H1 (cell line): ENCODE measurements around the gene GBA2. TPM values are rescaled to one million over a fixed set of nuclear protein-coding genes. Genes with fewer than 3 reads are reported as not detected.

Experiments used
- CTCF ChIA-PET: fragments of 300-600 bp; sonication (Branson Sonifier 250); formaldehyde crosslinking; loops from one replicate; lab custom pipeline; 2021; ENCODE audit not compliant: partially characterized antibody; lab: Charles Lee
- POLR2A ChIA-PET: fragments of 300-600 bp; sonication (Branson Sonifier 250); formaldehyde crosslinking; loops from one replicate; lab custom pipeline; 2021; ENCODE audit warnings: inconsistent platforms; ENCODE audit not compliant: partially characterized antibody; lab: Charles Lee
- DNase-seq, 2 experiments: peaks; one replicate each; pipeline versions ENCODE4 v3.0.0 to v3.0.0-alpha.2; 2010 to 2022; ENCODE audit warnings: low spot score in 2 of 2, low read depth in 1 of 2, mixed read lengths in 1 of 2
- FAIRE-seq: peaks from 2 replicates; lab custom pipeline; 2011; peaks lifted over from hg19 to GRCh38; lab: Jason Lieb, UNC
- H2AFZ ChIP-seq: 2 replicates; pipeline ENCODE4 v1.8.1; 2012; ENCODE audit warnings: low read length, inconsistent platforms
- H2AK5ac ChIP-seq: 2 replicates; pipeline ENCODE4 v1.6.1; 2013; ENCODE audit warnings: low read depth, low read length
- H2BK120ac ChIP-seq: replicated peaks from 2 replicates; pipeline ENCODE3; 2013; ENCODE audit warnings: low read depth, low read length, inconsistent platforms
- H2BK12ac ChIP-seq: 2 replicates; pipeline ENCODE4 v1.6.1; 2013; ENCODE audit warnings: low read depth, low read length
- H2BK15ac ChIP-seq: 2 replicates; pipeline ENCODE4 v1.6.1; 2013; ENCODE audit warnings: low read length
- H2BK20ac ChIP-seq: 2 replicates; pipeline ENCODE4 v1.6.1; 2013; ENCODE audit warnings: low read length
- H2BK5ac ChIP-seq: 2 replicates; pipeline ENCODE4 v1.6.1; 2013; ENCODE audit warnings: low read depth, low read length
- H3K14ac ChIP-seq: 2 replicates; pipeline ENCODE4 v1.6.1; 2013; ENCODE audit warnings: inconsistent platforms; ENCODE audit not compliant: insufficient read length
- H3K18ac ChIP-seq: 2 replicates; pipeline ENCODE4 v1.6.1; 2013; ENCODE audit warnings: low read length; ENCODE audit errors: extremely low read depth
- H3K23ac ChIP-seq: 2 replicates; pipeline ENCODE4 v1.6.1; 2013; ENCODE audit warnings: inconsistent platforms; ENCODE audit not compliant: insufficient read length
- H3K23me2 ChIP-seq: 2 replicates; pipeline ENCODE4 v1.6.1; 2013; ENCODE audit warnings: low read depth, low read length
- H3K27ac ChIP-seq: 2 replicates; pipeline ENCODE4 v1.6.1; 2011; ENCODE audit warnings: low read depth, low read length, inconsistent platforms
- H3K27me3 ChIP-seq, 4 experiments: replicated peaks in 1 of 4; 1 replicate in 1 of 4; 2 replicates in 3 of 4; pipeline versions ENCODE4 v1.6.1 to v1.8.1; 2011 to 2013; ENCODE audit warnings: low read length in 3 of 4, mild to moderate bottlenecking in 3 of 4, inconsistent platforms in 2 of 4, mixed read lengths in 2 of 4, moderate library complexity in 1 of 4; ENCODE audit not compliant: control insufficient read depth in 3 of 4, insufficient read depth in 3 of 4; ENCODE audit errors: extremely low read depth in 1 of 4
- H3K36me3 ChIP-seq, 4 experiments: 2 replicates each; pipeline versions ENCODE4 v1.6.1 to v1.8.1; 2011 to 2013; ENCODE audit warnings: mild to moderate bottlenecking in 4 of 4, low read length in 3 of 4, moderate library complexity in 2 of 4, control low read depth in 1 of 4, inconsistent platforms in 1 of 4; ENCODE audit not compliant: insufficient read depth in 4 of 4, control insufficient read depth in 2 of 4
- H3K4ac ChIP-seq: replicated peaks from 2 replicates; pipeline ENCODE3; 2013; ENCODE audit warnings: low read length, low read depth, mixed read lengths, inconsistent platforms; ENCODE audit not compliant: insufficient read length
- H3K4me1 ChIP-seq, 4 experiments: replicated peaks in 1 of 4; 1 replicate in 1 of 4; 2 replicates in 3 of 4; pipeline versions ENCODE4 v1.6.1 to v1.8.1; 2011 to 2013; ENCODE audit warnings: low read length in 3 of 4, inconsistent platforms in 2 of 4, mixed read lengths in 1 of 4; ENCODE audit not compliant: insufficient read depth in 4 of 4, control insufficient read depth in 3 of 4
- H3K4me2 ChIP-seq, 2 experiments: 2 replicates each; pipeline versions ENCODE4 v1.6.1 to v1.8.1; 2011 to 2013; ENCODE audit warnings: low read depth in 2 of 2, low read length in 2 of 2, control low read depth in 1 of 2, inconsistent platforms in 1 of 2, mild to moderate bottlenecking in 1 of 2; ENCODE audit not compliant: insufficient read depth in 1 of 2
- H3K4me3 ChIP-seq, 4 experiments: fragments of 200-600, 300-600 bp in 1 of 4; sonication (generic), shearing (Covaris generic), sonication (Bioruptor Twin) in 1 of 4; 2 replicates each; pipeline versions ENCODE4 v1.5.1 to v1.8.1; 2011 to 2016; ENCODE audit warnings: low read length in 4 of 4, low read depth in 3 of 4, control low read depth in 2 of 4, inconsistent platforms in 2 of 4, mild to moderate bottlenecking in 2 of 4, mixed read lengths in 1 of 4, moderate library complexity in 1 of 4; ENCODE audit not compliant: insufficient read depth in 2 of 4; ENCODE audit errors: extremely low read depth in 1 of 4
- H3K56ac ChIP-seq: replicated peaks from 2 replicates; pipeline ENCODE3; 2013; ENCODE audit warnings: low read depth, mild to moderate bottlenecking, mixed read lengths, low read length, inconsistent platforms; ENCODE audit not compliant: insufficient read length
- H3K79me1 ChIP-seq: 2 replicates; pipeline ENCODE4 v1.6.1; 2013; ENCODE audit warnings: low read depth, low read length, control low read depth
- H3K79me2 ChIP-seq, 2 experiments: 2 replicates each; pipeline versions ENCODE4 v1.6.1 to v1.8.1; 2012 to 2013; ENCODE audit warnings: low read length in 2 of 2, mild to moderate bottlenecking in 2 of 2, inconsistent platforms in 1 of 2; ENCODE audit not compliant: insufficient read depth in 2 of 2, control insufficient read depth in 1 of 2
- H3K9ac ChIP-seq, 4 experiments: replicated peaks in 1 of 4; 1 replicate in 1 of 4; 2 replicates in 3 of 4; pipeline versions ENCODE4 v1.6.1 to v1.8.1; 2011 to 2013; ENCODE audit warnings: low read depth in 3 of 4, low read length in 3 of 4, control low read depth in 2 of 4, mild to moderate bottlenecking in 2 of 4, moderate library complexity in 2 of 4, inconsistent platforms in 1 of 4; ENCODE audit errors: extremely low read depth in 1 of 4
- H3K9me3 ChIP-seq, 2 experiments: 2 replicates each; pipeline versions ENCODE4 v1.6.1 to v1.8.1; 2012 to 2013; ENCODE audit warnings: mild to moderate bottlenecking in 2 of 2, moderate library complexity in 2 of 2, control low read depth in 1 of 2, inconsistent platforms in 1 of 2, low read depth in 1 of 2, low read length in 1 of 2, mixed read lengths in 1 of 2; ENCODE audit not compliant: insufficient read depth in 2 of 2
- H4K20me1 ChIP-seq, 2 experiments: replicated peaks in 1 of 2; 2 replicates each; pipeline versions ENCODE3 to v1.8.1; 2011 to 2013; ENCODE audit warnings: inconsistent platforms in 2 of 2, low read length in 2 of 2, mild to moderate bottlenecking in 1 of 2; ENCODE audit not compliant: insufficient read depth in 2 of 2, control insufficient read depth in 1 of 2
- H4K5ac ChIP-seq: 2 replicates; pipeline ENCODE4 v1.6.1; 2013; ENCODE audit warnings: low read length, low read depth, mixed read lengths, inconsistent platforms; ENCODE audit not compliant: insufficient read length
- H4K8ac ChIP-seq: 2 replicates; pipeline ENCODE4 v1.8.0; 2013; ENCODE audit warnings: mild to moderate bottlenecking, moderate library complexity, low read length, inconsistent platforms; ENCODE audit not compliant: insufficient read depth; ENCODE audit errors: extremely low read depth
- H4K91ac ChIP-seq: replicated peaks from 2 replicates; pipeline ENCODE3; 2013; ENCODE audit warnings: low read length, mixed read lengths, inconsistent platforms; ENCODE audit not compliant: insufficient read length
- CHD2 ChIP-seq: IDR thresholded peaks from 2 replicates; pipeline ENCODE4 v1.6.1; 2012; ENCODE audit warnings: low read length, improper control_type of control experiment
- EZH2 ChIP-seq: fragments of 200-600 bp; sonication (generic); IDR thresholded peaks from 2 replicates; pipeline ENCODE4 v1.7.1; 2012; ENCODE audit warnings: low read depth, mild to moderate bottlenecking, moderate library complexity, low read length, inconsistent platforms; ENCODE audit not compliant: severe bottlenecking
- NANOG ChIP-seq: IDR thresholded peaks from 2 replicates; pipeline ENCODE4 v1.6.1; 2011; ENCODE audit warnings: low read length, low read depth, mild to moderate bottlenecking, inconsistent platforms; ENCODE audit not compliant: insufficient read depth, poor library complexity, severe bottlenecking
- PHF8 ChIP-seq: fragments of 200-600 bp; sonication (generic); conservative IDR thresholded peaks from 2 replicates; pipeline ENCODE4 v1.7.1; 2012; ENCODE audit warnings: low read depth, mild to moderate bottlenecking, inconsistent platforms, low read length, moderate library complexity
- POLR2A ChIP-seq, 2 experiments: IDR thresholded peaks; 1 replicate in 1 of 2; 2 replicates in 1 of 2; pipeline ENCODE4 v1.6.1; 2011; ENCODE audit warnings: low read depth in 2 of 2, low read length in 2 of 2, mild to moderate bottlenecking in 2 of 2; ENCODE audit errors: control extremely low read depth in 1 of 2
- RAD21 ChIP-seq, 2 experiments: IDR thresholded peaks in 1 of 2; conservative IDR thresholded peaks in 1 of 2; 2 replicates each; pipeline ENCODE4 v1.6.1; 2011; ENCODE audit warnings: low read depth in 2 of 2, low read length in 2 of 2, improper control_type of control experiment in 1 of 2, inconsistent platforms in 1 of 2, mild to moderate bottlenecking in 1 of 2, moderate library complexity in 1 of 2
- SAP30 ChIP-seq: fragments of 300-600 bp; sonication (generic); IDR thresholded peaks from 2 replicates; pipeline ENCODE4 v1.7.1; 2012; ENCODE audit warnings: low read length, moderate library complexity, mild to moderate bottlenecking, inconsistent platforms; ENCODE audit not compliant: insufficient read depth, insufficient replicate concordance
- SIN3A ChIP-seq, 2 experiments: IDR thresholded peaks in 1 of 2; conservative IDR thresholded peaks in 1 of 2; 2 replicates each; pipeline ENCODE4 v1.6.1; 2011 to 2012; ENCODE audit warnings: low read length in 2 of 2, improper control_type of control experiment in 1 of 2, low read depth in 1 of 2, mild to moderate bottlenecking in 1 of 2
- TEAD4 ChIP-seq: IDR thresholded peaks from 2 replicates; pipeline ENCODE4 v1.6.1; 2012; ENCODE audit warnings: low read depth, low read length, inconsistent platforms, mixed read lengths
- whole genome bisulfite sequencing, 2 experiments: shearing (Covaris generic) in 1 of 2; methylation state at CpG; one replicate each; pipeline versions ENCODE4 v1.1.6 to v1.1.7; 2013 to 2015; ENCODE audit warnings: low lambda C conversion rate in 2 of 2, mixed read lengths in 2 of 2, inconsistent platforms in 1 of 2, low coverage in 1 of 2, missing lambda C conversion rate in 1 of 2; ENCODE audit not compliant: insufficient replicate concordance in 2 of 2, insufficient coverage in 1 of 2, insufficient read length in 1 of 2; ENCODE audit errors: extremely low coverage in 1 of 2, missing lambda C conversion rate in 1 of 2; 5-methylcytosine and 5-hydroxymethylcytosine counted together
- polyA plus RNA-seq, 7 experiments: library from polyadenylated mRNA; depleted of rRNA in 3 of 7; stranded (reverse) in 5 of 7; unstranded in 2 of 7; fragments of >200 nt in 5 of 7; fragments of 200-250 nt in 2 of 7; gene quantifications; 1 replicate in 5 of 7; 2 replicates in 1 of 7; 4 replicates in 1 of 7; pipeline versions ENCODE4 v1.2.1 to v1.2.3, GENCODE V29; 2011 to 2013; ENCODE audit warnings: missing spikeins in 2 of 7, mixed read lengths in 2 of 7
- total RNA-seq: library from RNA; stranded (reverse); fragmentation: NEBNext Ultra II Directional; extraction: Animal tissue kit (Norgen Biotek cat#: 25700); gene quantifications from 2 replicates; pipeline ENCODE4 v1.2.1, GENCODE V29; 2021

Gene GBA2
- total and polyA plus RNA-seq, 2 of the 8 experiments (the other 6 are each of a cell fraction or from before 2014, with no cell fraction given): 64.2 to 71.9 TPM

DNA sequence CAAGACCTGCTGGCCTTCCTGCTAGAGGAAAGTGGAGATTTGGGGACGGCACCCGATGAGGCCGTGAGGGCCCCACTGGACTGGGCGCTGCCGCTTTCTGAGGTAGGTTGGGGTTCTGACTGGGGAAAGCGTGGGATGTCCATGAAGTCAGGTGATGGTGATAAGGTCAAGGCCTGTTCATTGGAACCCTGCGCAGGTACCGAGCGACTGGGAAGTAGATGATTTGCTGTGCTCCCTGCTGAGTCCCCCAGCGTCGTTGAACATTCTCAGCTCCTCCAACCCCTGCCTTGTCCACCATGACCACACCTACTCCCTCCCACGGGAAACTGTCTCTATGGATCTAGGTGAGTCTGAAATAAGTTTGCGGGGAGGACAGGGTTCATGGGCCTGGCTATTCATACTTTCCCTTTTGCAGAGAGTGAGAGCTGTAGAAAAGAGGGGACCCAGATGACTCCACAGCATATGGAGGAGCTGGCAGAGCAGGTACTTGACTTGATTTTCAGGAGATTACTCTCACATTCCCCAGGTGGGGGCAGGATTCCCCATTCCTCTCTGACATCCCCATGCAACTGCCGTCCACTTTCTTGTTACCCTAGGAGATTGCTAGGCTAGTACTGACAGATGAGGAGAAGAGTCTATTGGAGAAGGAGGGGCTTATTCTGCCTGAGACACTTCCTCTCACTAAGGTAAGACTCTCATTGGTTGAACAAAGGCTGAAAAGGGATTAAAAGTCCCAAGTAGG is 16.1 kb downstream of the GBA2 start:
- no peak overlapping the region for H3K4ac ChIP-seq
- CTCF ChIA-PET: interaction anchor here (0.8 to 16.0 kb wide), 18 partner anchors 8 to 121 kb away, joined by 3 to 198 read pairs (median 4); partner anchors contain the start of genes ARHGEF39, CCDC107, GBA2 and MSMP
- peaks cover 10 to 30% (median 21%) of the 10 kb centered on the region in 4 experiments for H3K36me3 ChIP-seq
- peak overlapping the region; percentile 3 for H3K56ac ChIP-seq
- no peak overlapping the region for H2BK12ac ChIP-seq
- H3K18ac ChIP-seq: no peak overlapping the region
- peaks cover 13% of the 10 kb centered on the region for H3K79me1 ChIP-seq
- peaks cover 15% of the 10 kb centered on the region; the same call in 1 of the 2 replicates for H3K23me2 ChIP-seq
- peak overlapping the region; percentile 60 for H2AFZ ChIP-seq
- no peak overlapping the region; the same call in 1 of the 2 replicates for H2BK15ac ChIP-seq
- H2BK20ac ChIP-seq: no peak overlapping the region
- H3K23ac ChIP-seq: no peak overlapping the region
- peaks cover 0 to 40% of the 10 kb centered on the region in 2 experiments for H3K79me2 ChIP-seq
- H3K9me3 ChIP-seq: no peaks in the 10 kb centered on the region
- H3K4me2 ChIP-seq: peak overlapping the region; percentile 92 to 94
- H4K8ac ChIP-seq: no peak overlapping the region
- H3K4me3 ChIP-seq: peak overlapping the region; percentile 79 to 96 (median 90)
- no peaks in the 10 kb centered on the region for H3K27me3 ChIP-seq
- peak overlapping the region; percentile 55; the same call in 1 of the 2 replicates for H3K27ac ChIP-seq
- H4K91ac ChIP-seq: no peak overlapping the region
- POLR2A ChIA-PET: interaction anchor here (0.5 to 11.1 kb wide), 26 partner anchors 8 to 1078 kb away, joined by 3 to 158 read pairs (median 4); partner anchors contain the start of genes ARHGEF39, CCDC107, GBA2 and HINT2
- no peak overlapping the region for H2BK120ac ChIP-seq
- 5% methylated on average over 14 of the region's 14 CpGs; no CpG with 5 or more reads in 1 of the 2 experiments for WGBS, 2 experiments
- peak overlapping the region; percentile 55; the same call in 1 of the 2 replicates for H2BK5ac ChIP-seq
- H3K14ac ChIP-seq: no peak overlapping the region
- FAIRE-seq (peak; percentile 36), DNase-seq (peak; percentile 56 to 65)
- no peak overlapping the region for H4K5ac ChIP-seq
- H3K4me1 ChIP-seq: peaks cover 18 to 35% (median 22%) of the 10 kb centered on the region in 4 experiments
- no peak overlapping the region for H2AK5ac ChIP-seq
- peak overlapping the region; percentile 52 to 72 (median 62) for H3K9ac ChIP-seq
- H4K20me1 ChIP-seq: peaks cover 2 to 9% of the 10 kb centered on the region in 2 experiments
- TF ChIP-seq PHF8 (no peak), SAP30 (peak; percentile 87), RAD21 (IDR thresholded peaks at IDR 0.05 in 1 of 2, conservative IDR thresholded peaks at IDR 0.05 in 1 of 2; ENCODE audit: low read depth in 2 of 2, low read length in 2 of 2) (0 out of 4 replicates have a peak, but pooled peaks of 1 of the 2 experiments have one; percentile 2), CHD2 (no peak), TEAD4 (peak; percentile 92), POLR2A (IDR thresholded peaks at IDR 0.05; ENCODE audit: control extremely low read depth in 1 of 2, low read depth in 2 of 2, low read length in 2 of 2) (peak in 1 of 2 experiments; percentile 30; a peak in 1 of 3 replicates), SIN3A (conservative IDR thresholded peaks at IDR 0.05 in 1 of 2, IDR thresholded peaks at IDR 0.05 in 1 of 2; ENCODE audit: low read depth in 1 of 2, low read length in 2 of 2) (peak; percentile 95), NANOG (peak; percentile 7), EZH2 (no peak)
